Measurements from ENCODE around the gene ATF1.
A peak's percentile ranks its signal among the peaks of the same experiment; 100 is the strongest.
"Not testable (repeated sequence)": the region's sequence is repeated elsewhere in the genome, so short reads cannot be mapped to it uniquely, and the experiment has no call there.

The ATF1 gene

DNA sequence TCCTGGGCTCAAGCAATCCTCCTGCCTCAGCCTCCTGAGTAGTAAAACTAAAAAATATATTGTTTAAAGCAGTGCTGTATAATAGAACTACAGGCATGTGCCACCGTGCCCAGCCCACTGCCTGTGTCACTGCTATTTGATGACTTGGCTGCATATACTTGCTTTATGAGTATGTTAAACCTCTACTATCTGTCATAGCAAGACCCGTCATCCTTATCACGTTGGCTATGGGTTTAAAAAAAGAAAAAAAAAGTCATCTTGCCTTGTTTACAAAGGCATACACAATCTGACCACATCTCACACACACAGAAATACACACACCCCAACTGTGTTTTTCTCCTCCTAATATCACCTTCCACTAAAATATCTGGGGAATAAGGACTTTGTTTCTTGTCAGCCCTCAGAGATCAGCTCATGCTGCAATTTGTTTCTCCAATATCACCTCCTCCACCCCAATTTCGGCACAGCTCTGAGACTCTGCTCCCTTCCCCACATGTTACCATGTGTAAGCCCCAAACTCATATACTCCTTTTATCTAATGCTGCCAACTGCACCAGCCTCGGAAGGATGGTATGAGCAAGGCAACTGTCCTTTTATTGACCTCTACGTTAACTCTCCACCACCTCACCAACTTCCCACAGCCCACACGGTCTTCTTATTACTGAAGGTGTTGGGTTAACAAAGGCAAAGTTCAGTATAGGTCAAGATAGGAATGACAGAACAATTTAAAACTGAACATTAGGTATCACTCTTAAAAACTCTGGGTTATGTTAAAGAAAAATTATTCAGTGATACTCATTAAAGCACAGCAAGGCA is 78.0 kb downstream of the ATF1 start:
- Histone ChIP-seq H3K4me3 (no peak overlapping the region), H3K4me1 (peaks cover 0 to 7% (median 0%) of the 10 kb centered on the region in 4 donors), H3K9me3 (peaks cover 0 to 5% (median 0%) of the 10 kb centered on the region in 3 donors), H3K27ac (no peak overlapping the region), H3K36me3 (no peaks in the 10 kb centered on the region), H3K27me3 (peaks cover 0 to 5% of the 10 kb centered on the region in 2 donors)
- TF ChIP-seq, protein P1, sequence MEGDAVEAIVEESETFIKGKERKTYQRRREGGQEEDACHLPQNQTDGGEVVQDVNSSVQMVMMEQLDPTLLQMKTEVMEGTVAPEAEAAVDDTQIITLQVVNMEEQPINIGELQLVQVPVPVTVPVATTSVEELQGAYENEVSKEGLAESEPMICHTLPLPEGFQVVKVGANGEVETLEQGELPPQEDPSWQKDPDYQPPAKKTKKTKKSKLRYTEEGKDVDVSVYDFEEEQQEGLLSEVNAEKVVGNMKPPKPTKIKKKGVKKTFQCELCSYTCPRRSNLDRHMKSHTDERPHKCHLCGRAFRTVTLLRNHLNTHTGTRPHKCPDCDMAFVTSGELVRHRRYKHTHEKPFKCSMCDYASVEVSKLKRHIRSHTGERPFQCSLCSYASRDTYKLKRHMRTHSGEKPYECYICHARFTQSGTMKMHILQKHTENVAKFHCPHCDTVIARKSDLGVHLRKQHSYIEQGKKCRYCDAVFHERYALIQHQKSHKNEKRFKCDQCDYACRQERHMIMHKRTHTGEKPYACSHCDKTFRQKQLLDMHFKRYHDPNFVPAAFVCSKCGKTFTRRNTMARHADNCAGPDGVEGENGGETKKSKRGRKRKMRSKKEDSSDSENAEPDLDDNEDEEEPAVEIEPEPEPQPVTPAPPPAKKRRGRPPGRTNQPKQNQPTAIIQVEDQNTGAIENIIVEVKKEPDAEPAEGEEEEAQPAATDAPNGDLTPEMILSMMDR (IDR thresholded peaks at IDR 0.05), result no peak
- no peak for DNase-seq
- intact Hi-C loops (cut with DNase I; ENCODE audit: low total_unique reads), result no loop called here

DNA sequence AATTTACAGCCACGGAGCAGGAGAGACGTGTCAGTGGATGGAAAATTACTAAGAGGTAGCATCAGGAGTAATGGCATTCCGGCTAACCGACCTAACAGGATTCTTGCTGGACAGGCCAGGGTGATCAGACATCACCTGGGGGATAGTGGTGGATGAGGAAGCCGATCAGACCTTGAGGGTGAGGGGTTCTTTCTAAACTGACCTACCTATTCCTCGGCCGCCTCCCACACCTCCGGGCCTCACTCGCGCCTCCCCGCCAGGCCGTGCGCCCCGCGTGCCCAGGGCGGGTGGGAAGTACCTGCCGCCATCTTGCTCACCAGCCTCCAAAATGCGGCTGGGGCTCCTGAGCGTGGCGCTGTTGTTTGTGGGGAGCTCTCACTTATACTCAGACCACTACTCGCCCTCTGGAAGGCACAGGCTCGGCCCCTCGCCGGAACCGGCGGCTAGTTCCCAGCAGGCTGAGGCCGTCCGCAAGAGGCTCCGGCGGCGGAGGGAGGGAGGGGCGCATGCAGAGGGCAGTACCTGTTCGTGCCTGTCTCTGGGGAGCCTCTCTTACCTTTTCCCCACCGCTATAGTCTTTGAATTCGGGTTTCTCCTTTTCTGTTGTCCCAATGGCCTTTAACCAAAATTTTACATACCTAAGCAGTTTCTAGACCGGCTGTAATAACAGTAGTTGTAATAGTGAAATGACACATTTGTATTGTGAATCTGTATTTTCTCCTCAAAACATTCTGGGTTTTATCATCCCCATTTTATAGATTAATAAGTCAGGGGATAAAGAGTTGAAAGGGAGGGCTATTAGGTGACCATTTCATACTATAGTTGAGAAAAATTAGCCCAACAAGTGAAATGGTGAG is 79.0 kb downstream of the ATF1 start, which contains the start of gene TMPRSS12:
Gene TMPRSS12 (plus strand): TSS at position 290 of the 857 bp plus-strand sequence. CDS start 39 bp downstream, at position 329.
- Histone ChIP-seq H3K27me3 (peaks cover 0 to 5% of the 10 kb centered on the region in 2 donors), H3K4me3 (peak within 1 kb of the TSS; percentile 11 to 33), H3K36me3 (no peaks in the 10 kb centered on the region), H3K4me1 (peaks cover 0 to 7% (median 0%) of the 10 kb centered on the region in 4 donors), H3K27ac (no peak within 1 kb of the TSS), H3K9me3 (peaks cover 0 to 5% (median 0%) of the 10 kb centered on the region in 3 donors)
- intact Hi-C loops (cut with DNase I; ENCODE audit: low total_unique reads), result no loop called here
- no peak for DNase-seq
- TF ChIP-seq, protein P1 (IDR thresholded peaks at IDR 0.05), result no peak

DNA sequence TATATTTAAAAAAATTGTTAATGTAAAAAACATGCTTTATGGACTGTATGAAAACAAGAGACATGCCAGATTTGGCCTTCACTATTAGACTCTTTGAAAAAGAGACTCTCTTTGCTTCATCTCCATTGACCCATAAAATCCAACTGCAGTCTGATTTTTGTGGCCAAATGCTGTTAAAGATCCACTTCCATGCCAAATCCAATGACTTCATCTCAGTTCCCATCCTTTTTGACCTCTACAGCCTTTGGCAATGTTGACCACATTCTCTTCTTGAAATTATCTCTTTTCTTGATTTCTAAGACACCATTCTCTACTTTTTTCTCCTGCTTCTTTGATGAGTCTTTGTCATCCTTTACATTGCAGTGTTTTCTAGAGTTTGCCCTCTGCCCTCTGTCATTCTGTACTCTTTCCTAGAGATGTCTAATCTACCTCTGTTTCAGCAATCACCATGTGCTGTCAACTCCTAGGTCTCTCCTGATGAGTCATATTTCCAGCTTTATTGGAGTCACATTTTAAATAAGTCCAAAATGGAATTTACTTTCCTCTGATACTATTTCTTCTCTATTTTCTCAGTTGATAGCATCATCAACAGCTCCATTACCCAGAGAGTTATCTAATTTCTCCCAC is 81.2 kb downstream of the ATF1 start:
- H3K36me3 ChIP-seq, result no peaks in the 10 kb centered on the region
- intact Hi-C loops (cut with DNase I; ENCODE audit: low total_unique reads), result no loop called here
- DNase-seq, result no peak
- peaks cover 0 to 5% (median 0%) of the 10 kb centered on the region in 3 donors for H3K9me3 ChIP-seq
- no peak overlapping the region for H3K27ac ChIP-seq
- no peak overlapping the region for H3K4me3 ChIP-seq
- peaks cover 0 to 7% (median 0%) of the 10 kb centered on the region in 4 donors for H3K4me1 ChIP-seq
- peaks cover 0 to 5% of the 10 kb centered on the region in 2 donors for H3K27me3 ChIP-seq
- TF ChIP-seq, protein P1 (IDR thresholded peaks at IDR 0.05), result no peak

DNA sequence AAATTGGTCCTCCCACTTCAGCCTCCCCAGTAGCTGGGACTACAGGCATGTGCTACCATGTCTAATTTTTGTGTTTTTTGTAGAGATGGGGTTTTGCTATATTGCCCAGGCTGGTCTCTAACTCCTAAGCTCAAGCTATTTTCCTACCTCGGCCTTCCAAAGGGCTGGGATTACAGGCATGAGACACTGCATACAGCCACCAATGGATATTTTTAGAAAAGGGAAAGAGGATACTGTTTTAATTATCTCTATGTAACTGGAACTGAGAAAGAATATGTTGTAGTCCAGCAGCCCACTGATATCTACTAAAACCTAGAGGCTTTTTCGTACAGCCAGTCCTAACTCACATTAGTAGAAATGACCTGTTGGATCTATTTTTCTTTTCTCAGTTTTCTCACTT is 85.1 kb downstream of the ATF1 start:
- Histone ChIP-seq H3K27ac (no peak overlapping the region), H3K9me3 (peaks cover 0 to 9% (median 0%) of the 10 kb centered on the region in 3 donors), H3K36me3 (no peaks in the 10 kb centered on the region), H3K27me3 (no peaks in the 10 kb centered on the region), H3K4me1 (no peaks in the 10 kb centered on the region), H3K4me3 (no peak overlapping the region)
- intact Hi-C loops (cut with DNase I; ENCODE audit: low total_unique reads), result no loop called here
- TF ChIP-seq, protein P1 (IDR thresholded peaks at IDR 0.05), result no peak
- DNase-seq, result no peak

- intact Hi-C loops (cut with DNase I; ENCODE audit: low total_unique reads); H3K36me3 ChIP-seq; H3K9me3 ChIP-seq; H3K4me3 ChIP-seq; H3K27ac ChIP-seq; H3K27me3 ChIP-seq; H3K4me1 ChIP-seq; DNase-seq: not testable (repeated sequence)
These were observed 91.3 kb downstream of the ATF1 start for GRCh38 chr12:50855218-50855617.

DNA sequence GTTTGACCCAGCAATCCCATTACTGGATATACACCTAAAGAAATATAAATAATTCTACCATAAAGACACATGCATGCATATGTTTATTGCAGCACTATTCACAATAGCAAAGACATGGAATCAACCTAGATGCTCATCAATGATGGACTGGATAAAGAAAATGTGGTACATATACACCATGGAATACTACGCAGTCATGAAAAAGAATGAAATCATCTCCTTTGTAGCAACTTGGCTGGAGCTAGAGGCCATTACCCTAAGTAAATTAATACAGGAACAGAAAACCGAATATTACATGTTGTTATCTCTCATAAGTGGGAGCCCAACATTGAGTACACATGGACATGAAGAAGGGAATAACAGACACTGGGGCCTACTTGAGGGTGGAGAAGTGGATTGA is 91.8 kb downstream of the ATF1 start:
- H3K4me1 ChIP-seq; H3K27me3 ChIP-seq; DNase-seq; intact Hi-C loops (cut with DNase I; ENCODE audit: low total_unique reads); H3K36me3 ChIP-seq; H3K4me3 ChIP-seq; H3K27ac ChIP-seq; H3K9me3 ChIP-seq: not testable (repeated sequence)
